ENCODE measurements around the gene C16orf92.
A peak's percentile ranks its signal among the peaks of the same experiment; 100 is the strongest.

C16orf92 gene

DNA sequence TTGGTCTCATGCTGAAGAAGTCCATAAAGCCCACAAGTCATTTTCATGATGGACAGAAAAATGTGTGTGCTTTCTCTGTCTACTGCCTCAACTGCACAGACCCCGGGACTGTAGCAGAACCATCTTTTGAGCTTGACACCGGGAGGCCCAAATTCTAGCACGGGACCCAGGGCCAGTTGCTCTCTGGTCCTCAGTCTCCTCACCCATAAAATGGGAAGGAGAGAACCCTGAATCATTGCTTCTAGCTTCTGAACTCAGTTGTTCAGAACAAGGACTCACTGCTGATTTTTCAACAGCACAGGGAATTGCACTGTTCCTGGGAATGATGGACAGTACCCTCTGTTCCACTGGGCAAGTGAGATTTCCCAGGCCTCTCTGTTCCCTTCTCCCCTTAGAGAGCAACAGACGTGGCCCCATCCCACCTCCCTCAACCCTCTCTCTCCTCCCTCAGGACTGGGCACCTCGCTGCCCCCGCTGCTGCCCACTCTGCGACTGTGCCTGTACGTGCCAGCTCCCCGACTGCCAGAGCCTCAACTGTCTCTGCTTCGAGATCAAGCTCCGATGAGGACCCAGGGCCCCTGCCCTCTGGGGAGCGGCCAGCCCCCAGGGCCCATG is 40.4 kb downstream of the C16orf92 start:
- DNase-seq = no peak

DNA sequence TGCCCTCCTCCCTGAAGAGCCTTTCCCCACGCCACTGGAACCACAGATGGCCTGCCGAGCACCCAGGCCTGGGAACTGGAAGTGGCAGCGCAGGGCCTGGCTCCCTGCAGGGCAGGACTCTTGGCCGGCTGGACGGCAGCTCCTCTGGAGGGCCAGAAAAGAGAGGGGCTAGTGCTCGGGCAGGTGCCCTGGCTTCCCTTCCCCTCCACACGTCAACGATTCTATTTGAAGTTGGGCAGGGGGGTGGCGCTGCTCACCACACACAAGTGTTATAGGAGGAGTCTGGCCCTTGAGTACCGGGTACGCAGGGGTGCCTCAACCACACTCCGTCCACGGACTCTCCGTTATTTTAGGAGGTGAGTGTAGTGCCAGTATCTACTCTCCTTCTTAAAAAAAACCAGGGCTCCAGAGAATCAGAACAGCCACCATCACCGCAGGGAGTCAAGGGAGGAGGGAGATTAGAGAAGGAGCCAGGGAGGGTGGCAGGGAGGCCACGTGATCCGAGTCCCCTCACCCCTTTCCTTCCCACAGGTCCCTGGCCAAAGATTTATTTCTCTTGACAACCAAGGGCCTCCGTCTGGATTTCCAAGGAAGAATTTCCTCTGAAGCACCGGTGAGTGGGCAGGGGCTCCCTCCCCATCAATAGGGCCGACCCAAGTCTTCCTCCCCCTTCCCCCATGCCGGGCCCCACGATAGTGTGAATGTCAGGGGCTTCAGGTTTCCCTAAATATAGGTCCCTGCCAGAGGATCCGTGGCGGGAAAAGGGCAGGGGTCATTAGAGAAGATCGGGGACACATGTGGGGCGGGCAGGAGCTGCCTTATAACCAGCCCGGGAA is 41.1 kb downstream of the C16orf92 start:
- peak; percentile 73 to 78 for DNase-seq

GRCh38 chr16:30064729-30065101 is 41.7 kb downstream of the C16orf92 start:
- no peak for DNase-seq

DNA sequence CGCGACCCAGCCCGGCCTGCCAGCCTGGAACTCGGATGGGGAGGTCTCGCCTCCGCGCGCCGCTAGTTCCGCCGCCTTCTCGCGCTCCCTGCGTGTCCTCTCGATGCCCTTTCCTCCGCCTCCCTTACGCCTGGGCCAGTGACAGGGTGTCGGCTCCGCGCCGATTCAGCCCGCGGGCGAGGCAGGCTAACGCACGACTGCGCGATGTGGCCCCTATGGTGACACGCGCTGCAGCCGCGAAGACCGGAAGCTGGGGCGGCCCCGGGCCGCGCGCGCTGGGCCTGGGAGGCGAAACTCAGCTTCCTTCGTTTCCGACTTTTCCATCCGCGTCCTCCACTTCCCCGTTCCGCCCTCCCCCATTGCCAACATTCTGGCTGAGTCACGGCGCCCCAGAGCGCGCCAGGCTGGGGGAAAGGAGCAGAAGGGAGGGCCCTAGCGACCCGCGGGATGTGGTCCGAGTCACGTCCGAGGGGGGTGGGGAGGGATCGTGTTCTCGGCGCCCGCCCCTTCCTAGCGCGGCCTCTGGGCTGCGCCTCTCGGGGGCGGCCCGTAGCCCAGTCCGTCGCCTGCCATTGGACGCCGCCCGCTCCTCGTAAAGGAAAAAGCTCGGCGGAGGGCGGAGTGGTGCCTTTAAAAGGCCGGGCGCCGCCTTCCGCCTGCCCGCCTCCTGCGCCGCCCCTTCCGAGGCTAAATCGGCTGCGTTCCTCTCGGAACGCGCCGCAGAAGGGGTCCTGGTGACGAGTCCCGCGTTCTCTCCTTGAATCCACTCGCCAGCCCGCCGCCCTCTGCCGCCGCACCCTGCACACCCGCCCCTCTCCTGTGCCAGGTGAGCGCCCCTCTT is 42.3 kb downstream of the C16orf92 start, which contains the start of gene ALDOA:
Gene ALDOA, plus strand, starts transcription at position 659 of the 841 bp plus-strand sequence. CDS start 1,138 bp downstream, outside the sequence.
- DNase-seq = peak; percentile 94 to 95

GRCh38 chr16:30065943-30066760 is 43.2 kb downstream of the C16orf92 start:
- peak in 1 of 2 donors; percentile 33 for DNase-seq

DNA sequence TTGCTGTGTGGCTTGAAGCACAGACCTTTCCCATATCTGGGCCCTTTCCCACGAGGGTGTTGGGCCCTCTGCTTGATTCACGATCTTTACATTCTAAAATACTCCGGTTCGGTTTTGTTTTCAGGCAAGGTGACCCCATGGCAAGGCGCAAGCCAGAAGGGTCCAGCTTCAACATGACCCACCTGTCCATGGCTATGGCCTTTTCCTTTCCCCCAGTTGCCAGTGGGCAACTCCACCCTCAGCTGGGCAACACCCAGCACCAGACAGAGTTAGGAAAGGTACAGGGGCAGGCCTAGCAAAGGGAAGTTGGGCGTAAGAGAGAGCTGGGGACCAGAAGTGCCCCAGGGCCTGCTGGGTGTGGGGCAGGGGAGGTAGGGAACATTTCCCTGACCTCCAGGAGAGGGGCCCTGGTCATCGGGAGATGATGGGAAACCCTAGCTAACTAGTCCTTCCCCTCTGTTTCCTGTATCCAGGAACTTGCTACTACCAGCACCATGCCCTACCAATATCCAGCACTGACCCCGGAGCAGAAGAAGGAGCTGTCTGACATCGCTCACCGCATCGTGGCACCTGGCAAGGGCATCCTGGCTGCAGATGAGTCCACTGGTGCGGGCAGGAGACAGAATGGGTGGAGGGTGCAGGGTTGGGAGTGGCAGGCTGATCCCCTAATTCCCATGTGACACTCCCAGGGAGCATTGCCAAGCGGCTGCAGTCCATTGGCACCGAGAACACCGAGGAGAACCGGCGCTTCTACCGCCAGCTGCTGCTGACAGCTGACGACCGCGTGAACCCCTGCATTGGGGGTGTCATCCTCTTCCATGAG is 44.0 kb downstream of the C16orf92 start:
- no peak for DNase-seq

- DNase-seq = no peak
Measured at GRCh38 chr16:30067584-30067916, 44.6 kb downstream of the C16orf92 start.

- no peak for DNase-seq
Measured at GRCh38 chr16:30068333-30068732, 45.3 kb downstream of the C16orf92 start.

GRCh38 chr16:30068750-30069610 is 46.0 kb downstream of the C16orf92 start:
- peak; percentile 49 to 71 for DNase-seq

- DNase-seq = no peak
Measured at GRCh38 chr16:30069611-30070462, 46.8 kb downstream of the C16orf92 start.

- DNase-seq = no peak
Measured at GRCh38 chr16:30070490-30070889, 47.5 kb downstream of the C16orf92 start.
